IMR-90 (cell line): ENCODE results near the gene RELN. TPM values are rescaled to one million over a fixed set of nuclear protein-coding genes. Genes with fewer than 3 reads are reported as not detected.

Experiments
- ATAC-seq: fragments of 200-7000 bp; cut with Tn5 transposase; 2 replicates; pipeline ENCODE4 v1.9.1; 2020; ENCODE audit warnings: low read depth, mild to moderate bottlenecking, moderate library complexity
- BruUV-seq: library from RNA; stranded (reverse); fragments of 400-500 nt; replicated peaks from 2 replicates; lab custom pipeline; 2021; lab: Mats Ljungman, UMichigan
- CTCF ChIA-PET: fragments of 300-600 bp; formaldehyde crosslinking; extraction: SDS; loops from one replicate; lab custom pipeline; 2021; ENCODE audit warnings: antibody characterized with exemption; lab: Yijun Ruan, JAX
- POLR2A ChIA-PET: fragments of 300-600 bp; sonication (Branson Sonifier 250); formaldehyde crosslinking; loops from one replicate; lab custom pipeline; 2022; ENCODE audit warnings: antibody characterized with exemption; ENCODE audit not compliant: unreplicated experiment; lab: Charles Lee
- DNase-seq: peaks from one replicate; pipeline ENCODE4 v3.0.0; 2013
- H2AFZ ChIP-seq: replicated peaks from 2 replicates; pipeline ENCODE3; 2013; ENCODE audit warnings: low read length, mild to moderate bottlenecking; ENCODE audit not compliant: poor library complexity
- H2AK5ac ChIP-seq: 2 replicates; pipeline ENCODE4 v1.6.1; 2013; ENCODE audit warnings: low read depth, low read length, inconsistent platforms
- H2AK9ac ChIP-seq: replicated peaks from 2 replicates; pipeline ENCODE3; 2013; ENCODE audit warnings: mild to moderate bottlenecking, low read depth, low read length, moderate library complexity; ENCODE audit not compliant: poor library complexity
- H2BK120ac ChIP-seq: 2 replicates; pipeline ENCODE4 v1.6.1; 2013; ENCODE audit warnings: low read depth, low read length, inconsistent platforms
- H2BK15ac ChIP-seq: 3 replicates; pipeline ENCODE4 v1.6.1; 2013; ENCODE audit warnings: low read depth, low read length, inconsistent platforms
- H2BK20ac ChIP-seq: 2 replicates; pipeline ENCODE4 v1.6.1; 2013; ENCODE audit warnings: low read depth, mild to moderate bottlenecking, inconsistent platforms, low read length, moderate library complexity
- H2BK5ac ChIP-seq: 2 replicates; pipeline ENCODE4 v1.6.1; 2013; ENCODE audit warnings: mild to moderate bottlenecking, low read depth, low read length, inconsistent platforms; ENCODE audit not compliant: poor library complexity, severe bottlenecking
- H3K14ac ChIP-seq: replicated peaks from 2 replicates; pipeline ENCODE4 v1.6.1; 2013; ENCODE audit warnings: low read depth, low read length, inconsistent platforms
- H3K18ac ChIP-seq: 2 replicates; pipeline ENCODE4 v1.6.1; 2013; ENCODE audit warnings: low read depth, low read length, control low read depth
- H3K23ac ChIP-seq: 2 replicates; pipeline ENCODE4 v1.6.1; 2013; ENCODE audit warnings: low read depth, low read length, inconsistent platforms
- H3K27ac ChIP-seq: 2 replicates; pipeline ENCODE4 v1.5.1; 2013; ENCODE audit warnings: mild to moderate bottlenecking, control low read depth, low read length; ENCODE audit not compliant: insufficient read depth
- H3K27me3 ChIP-seq: 2 replicates; pipeline ENCODE4 v1.6.1; 2013; ENCODE audit warnings: low read length; ENCODE audit not compliant: control insufficient read depth, insufficient read depth
- H3K36me3 ChIP-seq: 2 replicates; pipeline ENCODE4 v1.6.1; 2013; ENCODE audit warnings: low read length, mixed read lengths; ENCODE audit not compliant: control insufficient read depth, insufficient read depth
- H3K4ac ChIP-seq: 2 replicates; pipeline ENCODE4 v1.6.1; 2013; ENCODE audit warnings: low read depth, low read length, inconsistent platforms
- H3K4me1 ChIP-seq: 2 replicates; pipeline ENCODE4 v1.6.1; 2013; ENCODE audit warnings: low read length, mixed read lengths; ENCODE audit not compliant: control insufficient read depth, insufficient read depth
- H3K4me2 ChIP-seq: 2 replicates; pipeline ENCODE4 v1.6.1; 2013; ENCODE audit warnings: low read depth, mild to moderate bottlenecking, control low read depth, low read length, moderate library complexity
- H3K4me3 ChIP-seq: 2 replicates; pipeline ENCODE4 v1.5.1; 2013; ENCODE audit warnings: low read depth, mild to moderate bottlenecking, control low read depth, low read length, moderate library complexity; ENCODE audit not compliant: insufficient read depth
- H3K56ac ChIP-seq: 2 replicates; pipeline ENCODE4 v1.6.1; 2013; ENCODE audit warnings: low read length, inconsistent platforms; ENCODE audit not compliant: insufficient read depth; ENCODE audit errors: extremely low read depth
- H3K79me1 ChIP-seq, 2 experiments: 2 replicates each; pipeline ENCODE4 v1.6.1; 2013; ENCODE audit warnings: low read length in 2 of 2, inconsistent platforms in 1 of 2, low read depth in 1 of 2
- H3K9ac ChIP-seq: 2 replicates; pipeline ENCODE4 v1.6.1; 2013; ENCODE audit warnings: low read depth, low read length, control low read depth
- H3K9me1 ChIP-seq: 2 replicates; pipeline ENCODE4 v1.6.1; 2013; ENCODE audit warnings: low read length, inconsistent platforms; ENCODE audit not compliant: insufficient read depth
- H3K9me3 ChIP-seq: 2 replicates; pipeline ENCODE4 v1.6.1; 2013; ENCODE audit warnings: low read length; ENCODE audit not compliant: control insufficient read depth, insufficient read depth
- H4K20me1 ChIP-seq: 2 replicates; pipeline ENCODE4 v1.6.1; 2013; ENCODE audit warnings: low read length, inconsistent platforms; ENCODE audit not compliant: insufficient read depth
- H4K5ac ChIP-seq: 2 replicates; pipeline ENCODE4 v1.6.1; 2013; ENCODE audit warnings: mild to moderate bottlenecking, low read depth, low read length, control low read depth
- H4K8ac ChIP-seq, 2 experiments: 2 replicates each; pipeline ENCODE4 v1.6.1; 2013; ENCODE audit warnings: low read depth in 2 of 2, low read length in 2 of 2, control low read depth in 1 of 2, inconsistent platforms in 1 of 2
- H4K91ac ChIP-seq: 2 replicates; pipeline ENCODE4 v1.6.1; 2013; ENCODE audit warnings: low read depth, low read length, inconsistent platforms; ENCODE audit not compliant: insufficient read depth
- MAFK ChIP-seq: IDR thresholded peaks from 2 replicates; pipeline ENCODE4 v1.6.1; 2012; ENCODE audit warnings: low read depth, low read length, improper control_type of control experiment
- WGBS, 2 experiments: methylation state at CpG; one replicate each; pipeline versions ENCODE4 v1.1.5 to v1.1.7; 2013; ENCODE audit warnings: missing lambda C conversion rate in 2 of 2; ENCODE audit not compliant: insufficient read length in 1 of 2; ENCODE audit errors: extremely low coverage in 2 of 2; 5-methylcytosine and 5-hydroxymethylcytosine counted together
- dilution Hi-C: fragments of 300-500 bp; cut with HindIII; formaldehyde crosslinking; loops from one replicate; pipeline ENCODE4 v1.14.3; 2018; ENCODE audit warnings: low sequenced_read_pairs; ENCODE audit not compliant: unreplicated experiment
- in situ Hi-C: fragments of 300-500 bp; cut with MboI; formaldehyde crosslinking; loops from 3 replicates; pipeline ENCODE4 v1.14.3; 2019; ENCODE audit warnings: low sequenced_read_pairs, inconsistent platforms, mixed read lengths
- intact Hi-C: fragments of 100-400 bp; cut with micrococcal nuclease; formaldehyde crosslinking; loops from 2 replicates; pipeline ENCODE4 v1.10.0; 2022
- polyA plus RNA-seq, 3 experiments: library from polyadenylated mRNA; depleted of rRNA; stranded (reverse); fragments of >200 nt; gene quantifications; 2 replicates each; pipeline ENCODE4 v1.2.3, GENCODE V29; 2012; ENCODE audit warnings: low replicate concordance in 1 of 3
- total RNA-seq: library from RNA; depleted of rRNA; stranded (reverse); fragments of >200 nt; gene quantifications from 2 replicates; pipeline ENCODE4 v1.2.3, GENCODE V29; 2012
- TF ChIP-seq, protein P1 (sequence below): fragments of 150-350 bp; IDR thresholded peaks from 2 replicates; pipeline ENCODE4 v1.6.1; 2017; ENCODE audit warnings: mild to moderate bottlenecking, antibody characterized with exemption, low read length, low read depth

The RELN gene
- total and polyA plus RNA-seq, 2 of the 4 experiments (the other 2 are of a cell fraction): 14.7 to 23.7 TPM

DNA sequence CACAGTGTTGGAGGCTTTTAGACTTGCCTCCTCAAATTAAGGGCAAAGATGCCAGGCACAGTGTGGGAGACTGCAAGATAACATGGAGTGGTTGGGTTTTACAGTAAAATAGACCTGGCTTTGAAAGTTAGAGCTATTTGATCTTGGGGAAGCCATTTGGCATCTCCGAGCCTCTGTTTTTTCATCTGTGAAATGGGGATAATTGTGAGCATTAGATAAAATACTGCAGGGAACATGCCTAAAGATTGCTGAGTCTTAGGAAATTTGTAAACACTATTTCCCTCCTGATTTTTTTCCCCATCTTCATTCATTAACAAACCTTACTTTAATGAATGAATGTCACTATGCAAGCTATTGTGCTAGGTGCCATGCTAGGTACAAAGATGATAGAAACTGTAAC lies 302.2 kb downstream of the RELN start:
- TF ChIP-seq, protein P1, sequence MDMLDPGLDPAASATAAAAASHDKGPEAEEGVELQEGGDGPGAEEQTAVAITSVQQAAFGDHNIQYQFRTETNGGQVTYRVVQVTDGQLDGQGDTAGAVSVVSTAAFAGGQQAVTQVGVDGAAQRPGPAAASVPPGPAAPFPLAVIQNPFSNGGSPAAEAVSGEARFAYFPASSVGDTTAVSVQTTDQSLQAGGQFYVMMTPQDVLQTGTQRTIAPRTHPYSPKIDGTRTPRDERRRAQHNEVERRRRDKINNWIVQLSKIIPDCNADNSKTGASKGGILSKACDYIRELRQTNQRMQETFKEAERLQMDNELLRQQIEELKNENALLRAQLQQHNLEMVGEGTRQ: no peak
- 0 out of 2 replicates have a peak, but pooled peaks have one; percentile 31 for TF ChIP-seq MAFK
- no TSS peak for BruUV-seq
- no peak overlapping the region for H3K4me2 ChIP-seq
- no peaks in the 10 kb centered on the region for H3K27me3 ChIP-seq
- in situ Hi-C loops: no loop called here
- CTCF ChIA-PET: no interaction called here
- H4K20me1 ChIP-seq: no peaks in the 10 kb centered on the region
- H2AK5ac ChIP-seq: no peak overlapping the region
- no peaks in the 10 kb centered on the region for H3K79me1 ChIP-seq
- no peak overlapping the region for H2AFZ ChIP-seq
- no peak overlapping the region for H3K14ac ChIP-seq
- H3K4me3 ChIP-seq: no peak overlapping the region
- no peaks in the 10 kb centered on the region for H3K9me3 ChIP-seq
- WGBS, 2 experiments: no CpG with 5 or more reads among the region's 1 CpG
- peaks cover 6% of the 10 kb centered on the region for H3K4me1 ChIP-seq
- POLR2A ChIA-PET: no interaction called here
- H2BK5ac ChIP-seq: no peak overlapping the region
- H3K56ac ChIP-seq: no peak overlapping the region
- H2AK9ac ChIP-seq: no peak overlapping the region
- intact Hi-C loops: no loop called here
- H3K23ac ChIP-seq: no peak overlapping the region
- no peak overlapping the region for H2BK15ac ChIP-seq
- H4K8ac ChIP-seq: no peak overlapping the region
- H3K36me3 ChIP-seq: no peaks in the 10 kb centered on the region
- H3K9me1 ChIP-seq: no peaks in the 10 kb centered on the region; the same call in 1 of the 2 replicates
- no peak overlapping the region for H3K18ac ChIP-seq
- no peak overlapping the region for H2BK20ac ChIP-seq
- no peak overlapping the region for H4K5ac ChIP-seq
- no peak for DNase-seq
- dilution Hi-C loops: no loop called here
- no peak overlapping the region for H3K9ac ChIP-seq
- no peak for ATAC-seq
- H3K4ac ChIP-seq: no peak overlapping the region
- no peak overlapping the region for H2BK120ac ChIP-seq
- H4K91ac ChIP-seq: no peak overlapping the region
- H3K27ac ChIP-seq: no peak overlapping the region
